Left ventricle myocardium inferior (tissue), 1 donor: ENCODE measurements around the gene SEM1. TPM values are rescaled to one million over a fixed set of nuclear protein-coding genes. Genes with fewer than 3 reads are reported as not detected.

Experiments used
- DNase-seq: peaks from one replicate; pipeline ENCODE4 v3.0.0-alpha.2; 2020
- H3K27ac ChIP-seq: fragments of 200-600 bp; replicated peaks from 2 replicates; pipeline ENCODE4 v1.8.0; 2021
- H3K27me3 ChIP-seq: fragments of 200-600 bp; 2 replicates; pipeline ENCODE4 v1.8.0; 2021; ENCODE audit warnings: low read depth
- H3K36me3 ChIP-seq: fragments of 200-600 bp; 2 replicates; pipeline ENCODE4 v1.8.0; 2021
- H3K4me1 ChIP-seq: fragments of 200-600 bp; 2 replicates; pipeline ENCODE4 v1.8.0; 2021
- H3K4me3 ChIP-seq: fragments of 200-600 bp; 2 replicates; pipeline ENCODE4 v1.8.0; 2021; ENCODE audit warnings: mild to moderate bottlenecking, moderate library complexity
- H3K9me3 ChIP-seq: fragments of 200-600 bp; replicated peaks from 2 replicates; pipeline ENCODE4 v1.8.0; 2021
- CTCF ChIP-seq: fragments of 200-600 bp; IDR thresholded peaks from 2 replicates; pipeline ENCODE4 v1.8.0; 2021; ENCODE audit warnings: antibody characterized with exemption, mild to moderate bottlenecking, borderline replicate concordance
- intact Hi-C: fragments of 100-400 bp; cut with micrococcal nuclease; formaldehyde crosslinking; loops from one replicate; pipeline ENCODE4 v1.11.0; 2022
- total RNA-seq: library from RNA; stranded (reverse); fragmentation: NEBNext Ultra II Directional; extraction: Animal tissue kit (Norgen Biotek cat#: 25700); gene quantifications from one replicate; pipeline ENCODE4 v1.2.1, GENCODE V29; 2021
- donor health status: DM: no; HTN: yes; CAD: no; lungs with severe emphysema.

Gene SEM1
- total RNA-seq, 1 donor from 2014 or later, result 51.0 TPM

DNA sequence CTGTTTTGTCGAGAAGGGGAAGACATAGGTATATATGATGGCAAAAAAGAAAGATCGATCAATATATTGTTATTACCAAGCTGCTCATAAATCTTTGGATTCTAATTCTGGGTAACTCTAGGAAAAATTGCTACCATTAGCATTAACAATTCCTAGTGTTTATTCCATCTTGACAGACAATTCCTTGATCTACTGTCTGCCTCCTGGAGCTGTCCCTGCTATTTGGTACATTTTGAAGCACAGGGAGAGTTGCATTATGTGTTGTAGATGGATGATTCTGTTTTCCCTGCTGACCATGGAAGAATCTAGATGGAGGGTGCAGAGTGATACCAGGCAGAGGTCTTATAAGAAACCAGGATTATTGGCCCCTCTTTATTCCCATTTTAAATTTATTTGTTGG lies 29.1 kb upstream of the SEM1 start:
- no peak for TF ChIP-seq CTCF
- intact Hi-C loops, result no loop called here
- Histone ChIP-seq H3K9me3 (no peaks in the 10 kb centered on the region), H3K27ac (no peak overlapping the region), H3K27me3 (peaks cover 77% of the 10 kb centered on the region), H3K36me3 (no peaks in the 10 kb centered on the region), H3K4me3 (no peak overlapping the region), H3K4me1 (no peaks in the 10 kb centered on the region)
- DNase-seq, result no peak

DNA sequence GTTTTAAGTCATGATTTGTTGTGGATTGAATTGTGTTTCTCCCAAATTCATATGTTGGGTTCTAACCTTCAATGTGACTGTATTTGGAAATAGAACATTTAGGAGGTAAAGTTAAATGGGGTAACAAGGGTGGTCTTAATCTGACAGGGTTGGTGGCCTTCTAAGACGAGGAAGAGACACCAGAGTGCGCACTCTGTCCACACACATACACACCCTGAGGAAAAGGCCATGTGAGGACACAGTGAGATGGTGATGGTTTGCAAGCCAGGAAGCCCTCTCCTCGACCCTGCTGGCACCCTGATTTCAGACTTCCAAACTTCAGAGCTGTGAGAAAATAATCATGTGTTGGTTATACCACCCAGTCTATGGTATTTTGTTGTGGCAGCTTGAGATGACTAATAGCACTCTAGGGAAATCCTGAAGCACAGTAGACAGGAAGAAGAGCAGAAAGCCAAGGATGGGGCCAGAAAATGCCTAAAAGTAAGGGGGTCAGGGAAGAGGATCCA lies 28.0 kb upstream of the SEM1 start:
- Histone ChIP-seq H3K4me1 (no peaks in the 10 kb centered on the region), H3K27ac (no peak overlapping the region), H3K4me3 (no peak overlapping the region), H3K36me3 (no peaks in the 10 kb centered on the region), H3K27me3 (peaks cover 77% of the 10 kb centered on the region), H3K9me3 (no peaks in the 10 kb centered on the region)
- intact Hi-C loops, result no loop called here
- TF ChIP-seq CTCF, result no peak
- DNase-seq, result no peak

- no peak for TF ChIP-seq CTCF
- DNase-seq, result no peak
- intact Hi-C loops, result no loop called here
- H3K27me3 ChIP-seq, result peaks cover 54% of the 10 kb centered on the region
- no peaks in the 10 kb centered on the region for H3K4me1 ChIP-seq
- no peaks in the 10 kb centered on the region for H3K36me3 ChIP-seq
- H3K4me3 ChIP-seq, result no peak overlapping the region
- no peak overlapping the region for H3K27ac ChIP-seq
- H3K9me3 ChIP-seq, result no peaks in the 10 kb centered on the region
These were observed 24.7 kb upstream of the SEM1 start for GRCh38 chr7:96734343-96734742.

DNA sequence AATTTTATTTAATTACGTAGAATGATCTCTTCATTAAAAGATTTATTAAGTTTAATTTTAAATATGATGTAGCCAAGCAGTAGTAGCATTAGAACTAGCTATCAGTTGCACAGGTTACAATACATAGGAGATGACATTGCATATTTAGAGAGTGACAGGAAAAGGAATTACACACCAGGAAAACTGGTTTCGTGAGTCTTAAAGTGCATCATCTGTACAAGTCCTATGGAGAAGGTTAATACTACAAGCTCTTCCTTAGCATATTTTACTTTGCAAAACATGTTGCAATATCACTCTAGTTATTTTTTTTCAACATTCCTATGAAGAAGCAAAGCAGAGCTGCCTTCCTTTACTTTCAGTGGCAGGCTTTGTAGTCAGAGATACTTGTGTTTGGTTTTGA lies 20.2 kb upstream of the SEM1 start:
- H3K27ac ChIP-seq, result no peak overlapping the region
- H3K4me1 ChIP-seq, result no peaks in the 10 kb centered on the region
- intact Hi-C loops, result no loop called here
- no peaks in the 10 kb centered on the region for H3K9me3 ChIP-seq
- H3K36me3 ChIP-seq, result no peaks in the 10 kb centered on the region
- H3K27me3 ChIP-seq, result peaks cover 19% of the 10 kb centered on the region
- H3K4me3 ChIP-seq, result no peak overlapping the region
- no peak for TF ChIP-seq CTCF
- no peak for DNase-seq

GRCh38 chr7:96728139-96728538 lies 18.5 kb upstream of the SEM1 start:
- no peak for TF ChIP-seq CTCF
- H3K9me3 ChIP-seq, result no peaks in the 10 kb centered on the region
- intact Hi-C loops, result no loop called here

More at GRCh38 chr7:96728139-96728538, 18.5 kb upstream of the SEM1 start:
- no peak for DNase-seq
- no peak overlapping the region for H3K4me3 ChIP-seq
- no peaks in the 10 kb centered on the region for H3K36me3 ChIP-seq
- H3K27ac ChIP-seq, result no peak overlapping the region
- H3K4me1 ChIP-seq, result no peaks in the 10 kb centered on the region
- H3K27me3 ChIP-seq, result peaks cover 4% of the 10 kb centered on the region
